Activated B cell treated with CpG ODN at 0.5 μM for 24 hours (primary cell): ENCODE measurements around the gene NPR1. TPM values are rescaled to one million over a fixed set of nuclear protein-coding genes. Genes with fewer than 3 reads are reported as not detected.

Source experiments
- ATAC-seq: fragments of 200-7000 bp; cut with Tn5 transposase; one replicate; pipeline ENCODE4 v1.10.0; 2021; ENCODE audit warnings: low read depth, mild to moderate bottlenecking, moderate library complexity
- CTCF ChIA-PET: fragments of 350-600 bp; sonication (Branson Sonifier 250); formaldehyde crosslinking; loops from one replicate; lab custom pipeline; 2021; ENCODE audit warnings: antibody characterized with exemption; lab: Charles Lee
- POLR2A ChIA-PET: fragments of 350-600 bp; sonication (Branson Sonifier 250); formaldehyde crosslinking; loops from one replicate; lab custom pipeline; 2021; ENCODE audit warnings: antibody characterized with exemption; lab: Charles Lee
- DNase-seq: peaks from one replicate; pipeline ENCODE4 v3.0.0; 2022
- H3K27ac Mint-ChIP-seq: one replicate; pipeline ENCODE4 v1.8.0; 2020; ENCODE audit warnings: mixed read lengths
- H3K27me3 Mint-ChIP-seq: one replicate; pipeline ENCODE4 v1.8.0; 2021; ENCODE audit warnings: mixed read lengths
- H3K36me3 Mint-ChIP-seq: one replicate; pipeline ENCODE4 v1.8.0; 2021; ENCODE audit warnings: low read depth, mixed read lengths
- H3K4me1 Mint-ChIP-seq: one replicate; pipeline ENCODE4 v1.8.0; 2021; ENCODE audit warnings: mixed read lengths
- H3K4me3 Mint-ChIP-seq: one replicate; pipeline ENCODE4 v1.8.0; 2020; ENCODE audit warnings: mild to moderate bottlenecking, mixed read lengths
- H3K9me3 Mint-ChIP-seq: one replicate; pipeline ENCODE4 v1.8.0; 2020; ENCODE audit warnings: mixed read lengths
- intact Hi-C: fragments of 100-400 bp; cut with micrococcal nuclease; formaldehyde crosslinking; loops from one replicate; pipeline ENCODE4 v1.15.1; 2024
- total RNA-seq: library from RNA; stranded (reverse); gene quantifications from 2 replicates; pipeline ENCODE4 v1.2.3, GENCODE V29; 2022
- TF ChIP-seq, protein P1 (sequence below): fragments of 200-600 bp; IDR thresholded peaks from one replicate; pipeline ENCODE4 v1.8.0; 2022; ENCODE audit warnings: antibody characterized with exemption, mild to moderate bottlenecking

The NPR1 gene
- total RNA-seq, 1 donor from 2014 or later = 0.82 TPM

DNA sequence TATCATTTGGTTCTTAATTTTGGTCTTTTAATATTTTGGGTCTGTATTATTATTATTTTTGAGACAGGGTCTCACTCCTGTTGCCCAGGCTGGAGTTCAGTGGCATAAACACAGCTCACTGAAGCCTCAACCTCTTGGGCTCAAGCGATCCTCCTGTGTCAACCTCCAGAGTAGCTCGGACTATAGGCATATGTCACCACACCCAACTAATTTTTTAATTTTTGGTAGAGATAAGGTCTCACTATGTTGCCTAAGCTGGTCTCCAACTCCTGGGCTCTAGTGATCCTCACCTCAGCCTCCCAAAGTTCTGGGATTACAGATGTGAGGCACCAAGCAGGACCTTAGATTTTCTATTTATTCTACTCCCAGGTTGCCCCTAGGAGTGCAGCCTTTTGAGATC lies 5.0 kb upstream of the NPR1 start:
- Mint-ChIP-seq H3K27me3 (peaks cover 11% of the 10 kb centered on the region), H3K9me3 (no peaks in the 10 kb centered on the region), H3K4me3 (peak overlapping the region; percentile 12), H3K36me3 (peaks cover 17% of the 10 kb centered on the region), H3K27ac (peak overlapping the region; percentile 60), H3K4me1 (peaks cover 28% of the 10 kb centered on the region)
- ATAC-seq = no peak
- CTCF ChIA-PET = interaction anchor here (0.8 kb wide), 1 partner anchor 77 kb away, joined by 3 read pairs; no protein-coding TSS in a partner anchor
- DNase-seq = no peak
- TF ChIP-seq, protein P1, sequence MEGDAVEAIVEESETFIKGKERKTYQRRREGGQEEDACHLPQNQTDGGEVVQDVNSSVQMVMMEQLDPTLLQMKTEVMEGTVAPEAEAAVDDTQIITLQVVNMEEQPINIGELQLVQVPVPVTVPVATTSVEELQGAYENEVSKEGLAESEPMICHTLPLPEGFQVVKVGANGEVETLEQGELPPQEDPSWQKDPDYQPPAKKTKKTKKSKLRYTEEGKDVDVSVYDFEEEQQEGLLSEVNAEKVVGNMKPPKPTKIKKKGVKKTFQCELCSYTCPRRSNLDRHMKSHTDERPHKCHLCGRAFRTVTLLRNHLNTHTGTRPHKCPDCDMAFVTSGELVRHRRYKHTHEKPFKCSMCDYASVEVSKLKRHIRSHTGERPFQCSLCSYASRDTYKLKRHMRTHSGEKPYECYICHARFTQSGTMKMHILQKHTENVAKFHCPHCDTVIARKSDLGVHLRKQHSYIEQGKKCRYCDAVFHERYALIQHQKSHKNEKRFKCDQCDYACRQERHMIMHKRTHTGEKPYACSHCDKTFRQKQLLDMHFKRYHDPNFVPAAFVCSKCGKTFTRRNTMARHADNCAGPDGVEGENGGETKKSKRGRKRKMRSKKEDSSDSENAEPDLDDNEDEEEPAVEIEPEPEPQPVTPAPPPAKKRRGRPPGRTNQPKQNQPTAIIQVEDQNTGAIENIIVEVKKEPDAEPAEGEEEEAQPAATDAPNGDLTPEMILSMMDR = no peak
- intact Hi-C loops = loop anchor here (5.0 kb wide), 2 partner anchors 141 to 249 kb away; partner anchors contain the start of gene GATAD2B
- POLR2A ChIA-PET = interaction anchor here (0.7 to 1.4 kb wide), 3 partner anchors 40 to 69 kb away, joined by 3 to 5 read pairs (median 4); partner anchors contain the start of genes CHTOP and INTS3

DNA sequence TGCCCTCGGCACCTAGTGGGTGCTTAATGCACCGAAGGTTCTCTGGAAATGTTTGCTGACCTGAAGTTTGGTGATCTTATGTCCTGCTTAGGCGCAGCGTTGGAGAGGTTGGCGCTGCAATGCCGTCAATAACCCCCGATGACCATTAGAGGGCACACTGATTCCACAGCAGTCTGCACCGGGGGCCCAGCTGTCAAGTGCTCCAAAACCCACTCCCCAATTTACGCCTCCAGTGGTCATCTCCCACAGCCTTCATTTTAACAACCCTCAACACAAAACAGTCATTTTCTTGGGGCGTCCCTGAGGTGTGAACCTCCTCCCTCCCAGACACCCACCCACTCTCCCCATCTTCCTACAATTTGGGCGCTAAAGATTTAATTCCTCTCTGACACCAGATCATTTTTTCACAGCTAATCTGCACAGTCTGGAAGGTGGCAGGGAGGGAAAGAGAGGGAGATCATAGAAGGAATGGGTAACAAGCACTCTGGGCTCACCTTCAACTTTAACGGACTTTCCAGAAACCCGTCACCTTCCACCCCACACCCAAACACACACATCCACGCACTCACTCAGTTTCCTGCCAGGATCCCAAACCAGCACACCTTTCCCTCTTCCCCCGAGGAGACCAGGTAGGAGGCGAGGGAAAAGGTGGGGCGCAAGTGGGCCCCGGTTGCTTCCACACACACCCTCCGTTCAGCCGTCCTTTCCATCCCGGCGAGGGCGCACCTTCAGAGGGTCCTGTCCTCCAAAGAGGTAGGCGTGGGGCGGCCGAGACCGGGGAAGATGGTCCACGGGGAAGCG lies 570 bp upstream of the NPR1 start:
- ATAC-seq = peak; percentile 67
- H3K27ac Mint-ChIP-seq = no peak overlapping the region
- peaks cover 21% of the 10 kb centered on the region for H3K4me1 Mint-ChIP-seq
- H3K36me3 Mint-ChIP-seq = no peaks in the 10 kb centered on the region
- peaks cover 31% of the 10 kb centered on the region for H3K27me3 Mint-ChIP-seq
- POLR2A ChIA-PET = interaction anchor here (0.6 to 1.2 kb wide), 6 partner anchors 54 to 313 kb away, joined by 3 to 5 read pairs (median 4); partner anchors contain the start of genes CREB3L4, GATAD2B, RAB13 and RPS27
- intact Hi-C loops = loop anchor here (1.0 kb wide), 3 partner anchors 71 to 594 kb away; partner anchors contain the start of gene HAX1
- CTCF ChIA-PET = interaction anchor here (1.0 to 3.8 kb wide), 8 partner anchors 71 to 309 kb away, joined by 3 to 23 read pairs (median 5); partner anchors contain the start of genes CREB3L4 and RAB13
- peak overlapping the region; percentile 86 for H3K4me3 Mint-ChIP-seq
- H3K9me3 Mint-ChIP-seq = no peaks in the 10 kb centered on the region
- peak; percentile 40 for DNase-seq
- TF ChIP-seq, protein P1 = peak; percentile 73

DNA sequence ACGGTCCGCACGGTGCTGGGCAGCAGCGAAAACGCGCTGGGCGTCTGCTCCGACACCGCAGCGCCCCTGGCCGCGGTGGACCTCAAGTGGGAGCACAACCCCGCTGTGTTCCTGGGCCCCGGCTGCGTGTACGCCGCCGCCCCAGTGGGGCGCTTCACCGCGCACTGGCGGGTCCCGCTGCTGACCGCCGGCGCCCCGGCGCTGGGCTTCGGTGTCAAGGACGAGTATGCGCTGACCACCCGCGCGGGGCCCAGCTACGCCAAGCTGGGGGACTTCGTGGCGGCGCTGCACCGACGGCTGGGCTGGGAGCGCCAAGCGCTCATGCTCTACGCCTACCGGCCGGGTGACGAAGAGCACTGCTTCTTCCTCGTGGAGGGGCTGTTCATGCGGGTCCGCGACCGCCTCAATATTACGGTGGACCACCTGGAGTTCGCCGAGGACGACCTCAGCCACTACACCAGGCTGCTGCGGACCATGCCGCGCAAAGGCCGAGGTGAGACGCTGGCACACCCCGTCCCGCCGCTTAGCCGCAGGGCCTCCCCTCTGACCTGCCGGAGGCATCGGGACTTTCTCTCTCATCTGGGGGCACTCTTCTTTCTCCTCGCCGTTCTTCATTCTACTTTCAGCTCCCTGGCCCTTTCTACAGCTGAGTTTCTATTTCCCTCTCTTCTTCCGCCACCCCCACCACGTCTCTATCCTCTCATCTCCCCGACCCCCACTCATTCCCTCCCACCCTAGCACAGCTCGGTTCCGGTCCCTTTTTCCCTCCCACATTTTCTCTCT lies 1.0 kb downstream of the NPR1 start:
- Mint-ChIP-seq H3K4me1 (peaks cover 21% of the 10 kb centered on the region), H3K4me3 (peak overlapping the region; percentile 81), H3K27ac (no peak overlapping the region), H3K36me3 (no peaks in the 10 kb centered on the region), H3K9me3 (no peaks in the 10 kb centered on the region), H3K27me3 (peaks cover 36% of the 10 kb centered on the region)
- TF ChIP-seq, protein P1 = no peak
- ATAC-seq (peak; percentile 54), DNase-seq (peak; percentile 44)
- POLR2A ChIA-PET = interaction anchor here (0.6 to 1.4 kb wide), 5 partner anchors 27 to 311 kb away, joined by 3 to 13 read pairs (median 4); partner anchors contain the start of genes INTS3 and RPS27
- CTCF ChIA-PET = interaction anchor here (0.5 to 3.8 kb wide), 5 partner anchors 18 to 307 kb away, joined by 3 to 23 read pairs (median 9); partner anchors contain the start of gene RAB13
- intact Hi-C loops = loop anchor here (1.0 kb wide), 1 partner anchor 307 kb away; the partner anchor contains the start of gene RAB13

DNA sequence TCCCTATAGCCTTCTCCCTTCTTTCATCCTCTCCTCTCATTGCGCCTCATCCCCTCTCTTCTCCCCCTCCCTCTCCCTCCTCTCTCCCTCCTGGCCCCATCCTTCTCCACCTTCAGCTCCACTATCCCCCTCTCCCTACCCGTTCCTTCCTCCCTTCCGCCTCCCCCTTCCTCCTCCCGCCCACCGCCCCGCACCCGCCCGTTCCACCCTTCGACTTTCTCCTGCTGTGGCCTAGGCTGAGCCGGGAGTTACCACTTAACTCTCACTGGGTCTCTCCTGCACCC lies 1.6 kb downstream of the NPR1 start:
- Mint-ChIP-seq H3K27me3 (peaks cover 39% of the 10 kb centered on the region), H3K36me3 (no peaks in the 10 kb centered on the region), H3K9me3 (no peaks in the 10 kb centered on the region), H3K27ac (no peak overlapping the region), H3K4me1 (peaks cover 21% of the 10 kb centered on the region), H3K4me3 (peak overlapping the region; percentile 81)
- no peak for ATAC-seq
- POLR2A ChIA-PET = interaction anchor here (0.5 to 1.4 kb wide), 7 partner anchors 27 to 310 kb away, joined by 3 to 13 read pairs (median 4); partner anchors contain the start of genes INTS3 and RPS27
- DNase-seq = no peak
- CTCF ChIA-PET = interaction anchor here (1.0 to 3.8 kb wide), 3 partner anchors 18 to 307 kb away, joined by 3 to 23 read pairs (median 9); partner anchors contain the start of gene RAB13
- intact Hi-C loops = no loop called here
- TF ChIP-seq, protein P1 = no peak
